Measurements from ENCODE around the gene PAXX. TPM values are rescaled to one million over a fixed set of nuclear protein-coding genes. Genes with fewer than 3 reads are reported as not detected.

PAXX gene
- total RNA-seq, 1 donor from 2014 or later, result 34.4 TPM

DNA sequence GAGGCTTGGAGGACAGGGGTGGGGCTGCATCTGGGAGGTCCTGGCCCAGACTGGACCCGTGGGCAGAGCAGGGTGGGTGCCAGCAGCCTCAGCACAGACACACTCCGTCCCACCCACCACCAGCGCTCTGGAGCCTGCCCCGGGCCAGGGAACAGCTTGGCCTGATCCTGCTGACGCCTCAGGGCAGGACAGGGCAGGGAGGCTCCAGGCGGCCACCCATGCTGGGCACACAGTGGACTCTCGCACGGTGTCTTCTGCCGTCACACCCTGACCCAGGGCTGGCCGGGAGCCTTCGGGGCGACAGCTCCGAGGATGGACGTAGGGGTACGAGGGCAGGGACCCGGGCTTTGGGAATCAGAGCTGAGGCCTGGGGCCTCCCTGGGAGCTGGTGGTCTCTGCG, 23.1 kb upstream of the PAXX start:
- no peaks in the 10 kb centered on the region for H3K9me3 Mint-ChIP-seq (ENCODE audit: low read depth)
- H3K36me3 Mint-ChIP-seq (ENCODE audit: low read depth), result no peaks in the 10 kb centered on the region
- no peak overlapping the region for H3K4me3 Mint-ChIP-seq (ENCODE audit: unreplicated experiment)
- TF ChIP-seq, protein P1, sequence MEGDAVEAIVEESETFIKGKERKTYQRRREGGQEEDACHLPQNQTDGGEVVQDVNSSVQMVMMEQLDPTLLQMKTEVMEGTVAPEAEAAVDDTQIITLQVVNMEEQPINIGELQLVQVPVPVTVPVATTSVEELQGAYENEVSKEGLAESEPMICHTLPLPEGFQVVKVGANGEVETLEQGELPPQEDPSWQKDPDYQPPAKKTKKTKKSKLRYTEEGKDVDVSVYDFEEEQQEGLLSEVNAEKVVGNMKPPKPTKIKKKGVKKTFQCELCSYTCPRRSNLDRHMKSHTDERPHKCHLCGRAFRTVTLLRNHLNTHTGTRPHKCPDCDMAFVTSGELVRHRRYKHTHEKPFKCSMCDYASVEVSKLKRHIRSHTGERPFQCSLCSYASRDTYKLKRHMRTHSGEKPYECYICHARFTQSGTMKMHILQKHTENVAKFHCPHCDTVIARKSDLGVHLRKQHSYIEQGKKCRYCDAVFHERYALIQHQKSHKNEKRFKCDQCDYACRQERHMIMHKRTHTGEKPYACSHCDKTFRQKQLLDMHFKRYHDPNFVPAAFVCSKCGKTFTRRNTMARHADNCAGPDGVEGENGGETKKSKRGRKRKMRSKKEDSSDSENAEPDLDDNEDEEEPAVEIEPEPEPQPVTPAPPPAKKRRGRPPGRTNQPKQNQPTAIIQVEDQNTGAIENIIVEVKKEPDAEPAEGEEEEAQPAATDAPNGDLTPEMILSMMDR (IDR thresholded peaks at IDR 0.05), result no peak
- H3K27ac Mint-ChIP-seq (ENCODE audit: unreplicated experiment), result no peak overlapping the region
- no peak for DNase-seq (ENCODE audit: low spot score)
- peaks cover 3% of the 10 kb centered on the region for H3K27me3 Mint-ChIP-seq (ENCODE audit: low read depth)
- H3K4me1 Mint-ChIP-seq (ENCODE audit: low read depth), result peaks cover 4% of the 10 kb centered on the region

DNA sequence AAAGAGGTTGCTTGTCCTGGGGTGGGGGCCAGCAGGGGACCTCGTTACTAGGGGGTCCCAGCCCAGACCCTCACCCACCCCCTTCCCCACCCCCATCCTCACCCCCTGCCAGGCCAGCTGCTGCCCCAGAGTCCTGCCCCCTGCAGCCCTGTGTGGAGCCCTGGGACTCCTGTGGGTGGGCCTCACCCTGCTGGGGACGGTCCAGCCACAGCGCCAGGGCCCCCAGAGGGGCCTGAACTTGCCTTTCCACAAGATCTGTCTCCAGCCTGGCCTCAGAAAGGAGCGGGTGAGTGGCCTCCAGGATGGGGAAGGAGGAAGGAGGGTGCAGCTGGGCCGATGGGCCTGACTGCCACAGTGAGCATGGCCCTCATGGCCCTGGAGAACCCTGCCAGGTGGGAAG, 22.4 kb upstream of the PAXX start:
- TF ChIP-seq, protein P1 (IDR thresholded peaks at IDR 0.05), result no peak
- Mint-ChIP-seq H3K9me3 (ENCODE audit: low read depth) (no peaks in the 10 kb centered on the region), H3K4me1 (ENCODE audit: low read depth) (peaks cover 4% of the 10 kb centered on the region), H3K27me3 (ENCODE audit: low read depth) (peaks cover 3% of the 10 kb centered on the region), H3K27ac (ENCODE audit: unreplicated experiment) (no peak overlapping the region), H3K36me3 (ENCODE audit: low read depth) (no peaks in the 10 kb centered on the region), H3K4me3 (ENCODE audit: unreplicated experiment) (no peak overlapping the region)
- DNase-seq (ENCODE audit: low spot score), result no peak

DNA sequence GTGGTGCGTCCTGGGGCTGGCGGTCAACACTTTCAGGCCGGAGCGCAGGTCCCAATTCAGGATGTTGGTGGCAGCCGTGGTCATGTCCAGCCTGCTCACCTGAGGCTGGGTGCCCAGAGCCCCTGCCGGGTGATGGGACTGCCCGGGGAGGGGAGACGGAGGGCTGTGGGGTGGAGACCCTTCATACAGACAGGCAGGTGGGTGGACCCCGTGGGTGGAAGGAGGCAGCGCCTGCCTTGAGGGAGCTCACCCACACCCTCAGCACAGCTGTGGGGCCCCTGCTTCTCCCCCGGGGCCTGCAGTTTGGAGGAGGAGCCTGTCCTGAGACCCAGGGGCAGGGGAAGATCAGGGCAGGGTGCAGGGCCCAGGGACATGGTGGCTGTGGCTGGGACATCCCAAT, 21.9 kb upstream of the PAXX start:
- no peaks in the 10 kb centered on the region for H3K36me3 Mint-ChIP-seq (ENCODE audit: low read depth)
- no peak for DNase-seq (ENCODE audit: low spot score)
- H3K27me3 Mint-ChIP-seq (ENCODE audit: low read depth), result peaks cover 3% of the 10 kb centered on the region
- H3K9me3 Mint-ChIP-seq (ENCODE audit: low read depth), result no peaks in the 10 kb centered on the region
- no peak overlapping the region for H3K27ac Mint-ChIP-seq (ENCODE audit: unreplicated experiment)
- no peak overlapping the region for H3K4me3 Mint-ChIP-seq (ENCODE audit: unreplicated experiment)
- TF ChIP-seq, protein P1 (IDR thresholded peaks at IDR 0.05), result no peak
- peaks cover 6% of the 10 kb centered on the region for H3K4me1 Mint-ChIP-seq (ENCODE audit: low read depth)

DNA sequence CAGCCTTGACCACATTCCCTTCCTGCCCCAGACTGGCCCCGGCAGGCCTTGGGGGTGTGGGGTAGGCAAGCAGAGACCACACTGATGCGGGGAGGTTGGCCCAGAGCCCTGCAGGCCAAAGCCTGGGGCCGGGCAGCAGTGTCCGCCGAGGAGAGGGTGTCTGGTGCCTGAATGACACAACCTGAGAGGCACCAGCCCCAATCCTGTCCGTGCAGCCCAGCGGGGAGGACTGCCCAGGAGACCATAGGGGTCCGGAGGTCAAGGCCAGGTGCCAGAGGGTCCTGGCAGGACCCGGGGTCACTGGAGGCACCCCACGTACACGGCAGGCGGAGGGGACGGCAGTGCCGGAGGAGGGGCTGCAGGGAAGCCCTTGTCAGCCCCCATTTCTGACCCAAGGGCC, 20.5 kb upstream of the PAXX start:
- no peak for DNase-seq (ENCODE audit: low spot score)
- no peaks in the 10 kb centered on the region for H3K27me3 Mint-ChIP-seq (ENCODE audit: low read depth)
- H3K36me3 Mint-ChIP-seq (ENCODE audit: low read depth), result no peaks in the 10 kb centered on the region
- no peak overlapping the region for H3K27ac Mint-ChIP-seq (ENCODE audit: unreplicated experiment)
- no peak overlapping the region for H3K4me3 Mint-ChIP-seq (ENCODE audit: unreplicated experiment)
- H3K4me1 Mint-ChIP-seq (ENCODE audit: low read depth), result peaks cover 11% of the 10 kb centered on the region
- no peaks in the 10 kb centered on the region for H3K9me3 Mint-ChIP-seq (ENCODE audit: low read depth)
- TF ChIP-seq, protein P1 (IDR thresholded peaks at IDR 0.05), result no peak

DNA sequence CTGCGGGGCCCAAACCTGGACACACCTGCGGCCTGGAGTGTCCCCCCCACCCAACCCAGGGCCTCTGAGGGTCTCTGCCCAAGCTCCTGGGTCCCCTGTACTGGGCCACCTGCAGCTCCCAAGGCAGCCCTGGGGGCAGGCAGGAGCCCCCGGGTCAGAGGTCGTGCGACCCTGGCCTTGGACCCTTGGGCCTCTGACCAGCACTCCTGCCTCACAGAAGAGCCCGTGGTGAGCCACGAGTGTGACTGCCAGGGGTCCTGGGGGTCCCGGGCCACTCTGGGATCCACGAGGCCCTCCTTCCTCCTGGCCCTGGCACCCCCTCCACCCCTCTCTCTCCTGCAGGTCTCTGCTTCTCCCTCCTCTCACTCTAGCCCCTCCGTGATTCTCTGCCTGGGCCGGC, 19.9 kb upstream of the PAXX start:
- Mint-ChIP-seq H3K27me3 (ENCODE audit: low read depth) (no peaks in the 10 kb centered on the region), H3K27ac (ENCODE audit: unreplicated experiment) (no peak overlapping the region), H3K4me1 (ENCODE audit: low read depth) (peaks cover 11% of the 10 kb centered on the region), H3K4me3 (ENCODE audit: unreplicated experiment) (no peak overlapping the region), H3K36me3 (ENCODE audit: low read depth) (no peaks in the 10 kb centered on the region), H3K9me3 (ENCODE audit: low read depth) (no peaks in the 10 kb centered on the region)
- no peak for DNase-seq (ENCODE audit: low spot score)
- TF ChIP-seq, protein P1 (IDR thresholded peaks at IDR 0.05), result no peak
